ENCODE results near the gene SMAD4. TPM values are rescaled to one million over a fixed set of nuclear protein-coding genes. Genes with fewer than 3 reads are reported as not detected.
A peak's percentile ranks its signal among the peaks of the same experiment; 100 is the strongest.

The SMAD4 gene
- total RNA-seq (2021; fragmentation: NEBNext Ultra II Directional; extraction: Animal tissue kit (Norgen Biotek cat#: 25700)) = 134 and 139 TPM in 2 replicates
- polyA plus RNA-seq (2011; rRNA removed) = 67.9 and 86.5 TPM in 2 replicates
- polyA plus RNA-seq (2011; cell fraction: cytosol; rRNA removed) = 79.3 TPM
- polyA plus RNA-seq (2011; cell fraction: nucleus; rRNA removed) = 60.8 TPM
- polyA plus RNA-seq (2012, experiment 1 of 2) = 58.3 to 84.0 TPM (median 74.5 TPM) in 4 replicates
- 5.9 TPM for polyA plus RNA-seq (2012, experiment 2 of 2)
- 40.2 TPM for polyA plus RNA-seq (2013, experiment 1 of 2)
- polyA plus RNA-seq (2013, experiment 2 of 2) = 39.7 TPM
- polyA minus RNA-seq (2011; rRNA and poly(A)+ RNA removed) = 370 and 522 TPM in 2 replicates
- polyA minus RNA-seq (2011; cell fraction: cytosol; rRNA and poly(A)+ RNA removed) = 94.2 TPM
- polyA minus RNA-seq (2011; cell fraction: nucleus; rRNA and poly(A)+ RNA removed) = 92.4 TPM
- long read RNA-seq, experiment 1, full-length matches to known transcripts = 5 of 59 reads
- long read RNA-seq, experiment 1, partial matches to known transcripts = 37 of 59 reads
- long read RNA-seq, experiment 1, other reads (novel, unspliced or antisense) = 17 of 59 reads
- long read RNA-seq, experiment 2, partial matches to known transcripts = 4 of 15 reads
- long read RNA-seq, experiment 2, other reads (novel, unspliced or antisense) = 11 of 15 reads

DNA sequence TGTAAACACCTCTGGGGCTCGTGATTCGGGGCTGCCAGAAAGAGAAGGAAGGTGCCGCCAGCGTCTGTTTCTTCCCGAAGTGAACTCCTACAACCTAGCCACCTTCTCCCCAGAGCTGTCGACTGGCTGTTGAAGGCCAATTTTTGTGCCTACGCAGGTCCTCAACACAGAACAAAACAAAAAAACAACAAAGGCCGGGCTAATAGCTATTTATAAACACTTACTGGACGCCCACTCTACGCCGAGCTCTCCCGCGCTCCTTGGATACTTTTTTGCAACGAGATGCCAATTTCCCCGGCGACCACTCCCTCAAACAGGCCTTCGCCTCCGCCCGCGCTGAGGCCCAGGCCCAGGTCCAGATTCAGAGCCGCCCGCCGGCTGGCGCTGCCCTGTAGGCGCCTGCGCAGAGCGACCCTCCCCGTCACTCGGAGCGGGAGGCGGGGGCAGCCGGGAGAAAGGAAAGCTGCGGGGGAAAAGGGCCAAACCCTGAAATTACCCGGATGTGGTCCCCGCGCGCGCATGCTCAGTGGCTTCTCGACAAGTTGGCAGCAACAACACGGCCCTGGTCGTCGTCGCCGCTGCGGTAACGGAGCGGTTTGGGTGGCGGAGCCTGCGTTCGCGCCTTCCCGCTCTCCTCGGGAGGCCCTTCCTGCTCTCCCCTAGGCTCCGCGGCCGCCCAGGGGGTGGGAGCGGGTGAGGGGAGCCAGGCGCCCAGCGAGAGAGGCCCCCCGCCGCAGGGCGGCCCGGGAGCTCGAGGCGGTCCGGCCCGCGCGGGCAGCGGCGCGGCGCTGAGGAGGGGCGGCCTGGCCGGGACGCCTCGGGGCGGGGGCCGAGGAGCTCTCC is at the start of gene SMAD4:
Gene SMAD4, plus strand, starts transcription at position 520 of the 843 bp plus-strand sequence. CDS start 16,834 bp downstream, outside the sequence.
- peaks cover 14 to 51% of the 10 kb centered on the region in 2 experiments for H3K79me2 ChIP-seq (ENCODE audit: control insufficient read depth in 1 of 2, insufficient read depth in 2 of 2, low read length in 2 of 2)
- WGBS, 2 experiments (ENCODE audit: extremely low coverage in 1 of 2, insufficient coverage in 1 of 2, insufficient read length in 1 of 2, insufficient replicate concordance in 2 of 2, low coverage in 1 of 2, low lambda C conversion rate in 2 of 2, missing lambda C conversion rate in 1 of 2) = 9% methylated on average over 61 of the region's 79 CpGs; no CpG with 5 or more reads in 1 of the 2 experiments
- TF ChIP-seq TAF1 (IDR thresholded peaks at IDR 0.05; ENCODE audit: low read depth, low read length) (peak; percentile 95), FOSL1 (IDR thresholded peaks at IDR 0.05; ENCODE audit: insufficient read depth, low read depth, low read length) (no peak), POLR2A (IDR thresholded peaks at IDR 0.05; ENCODE audit: control extremely low read depth in 1 of 2, low read depth in 2 of 2, low read length in 2 of 2) (peak; percentile 94 to 97), TEAD4 (IDR thresholded peaks at IDR 0.05; ENCODE audit: low read depth, low read length) (no peak), TCF12 (IDR thresholded peaks at IDR 0.05; ENCODE audit: low read depth, low read length) (no peak), KDM1A (IDR thresholded peaks at IDR 0.05; ENCODE audit: borderline replicate concordance, low read length) (no peak), RBBP5 (IDR thresholded peaks at IDR 0.05; ENCODE audit: borderline replicate concordance, low read depth, low read length) (peak; percentile 60; the same call in 1 of the 2 replicates)
- TF ChIP-seq, protein P1, sequence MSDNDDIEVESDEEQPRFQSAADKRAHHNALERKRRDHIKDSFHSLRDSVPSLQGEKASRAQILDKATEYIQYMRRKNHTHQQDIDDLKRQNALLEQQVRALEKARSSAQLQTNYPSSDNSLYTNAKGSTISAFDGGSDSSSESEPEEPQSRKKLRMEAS (IDR thresholded peaks at IDR 0.05) = peak; percentile 49; the same call in 1 of the 2 replicates

More for the DNA sequence above, at the start of gene SMAD4:
- Histone ChIP-seq H3K56ac (replicated peaks; ENCODE audit: insufficient read length, low read depth, low read length) (peak within 1 kb of the TSS; percentile 85), H3K9me3 (ENCODE audit: insufficient read depth in 2 of 2, low read depth in 1 of 2, low read length in 1 of 2) (no peaks in the 10 kb centered on the region), H2BK20ac (ENCODE audit: low read length) (no peak within 1 kb of the TSS), H4K20me1 (replicated peaks in 1 of 2; ENCODE audit: control insufficient read depth in 1 of 2, insufficient read depth in 2 of 2, low read length in 2 of 2) (peaks cover 5 to 7% of the 10 kb centered on the region in 2 experiments), H2BK15ac (ENCODE audit: low read length) (peak within 1 kb of the TSS; percentile 24; the same call in 1 of the 2 replicates), H2BK5ac (ENCODE audit: low read depth, low read length) (peak within 1 kb of the TSS; percentile 92), H3K23me2 (ENCODE audit: low read depth, low read length) (peaks cover 12% of the 10 kb centered on the region), H3K18ac (ENCODE audit: extremely low read depth, low read length) (peak within 1 kb of the TSS; percentile 91), H2AK5ac (ENCODE audit: low read depth, low read length) (no peak within 1 kb of the TSS), H3K36me3 (ENCODE audit: control insufficient read depth in 2 of 4, insufficient read depth in 4 of 4, low read length in 3 of 4) (peaks cover 0 to 9% (median 1%) of the 10 kb centered on the region in 4 experiments; a peak in 2 of 8 replicates), H4K8ac (ENCODE audit: extremely low read depth, insufficient read depth, low read length) (peak within 1 kb of the TSS; percentile 98), H3K4me2 (ENCODE audit: insufficient read depth in 1 of 2, low read depth in 2 of 2, low read length in 2 of 2) (peak within 1 kb of the TSS; percentile 84 to 98), H3K79me1 (ENCODE audit: low read depth, low read length) (0 out of 2 replicates have a peak, but pooled peaks cover 2% of the 10 kb centered on the region), H3K14ac (ENCODE audit: insufficient read length) (peak within 1 kb of the TSS; percentile 96), H3K4ac (replicated peaks; ENCODE audit: insufficient read length, low read depth, low read length) (no peak within 1 kb of the TSS), H3K9ac (replicated peaks in 1 of 4; ENCODE audit: extremely low read depth in 1 of 4, low read depth in 3 of 4, low read length in 3 of 4) (peak within 1 kb of the TSS; percentile 87 to 97 (median 96)), H3K4me3 (ENCODE audit: extremely low read depth in 1 of 4, insufficient read depth in 2 of 4, low read depth in 3 of 4, low read length in 4 of 4) (peak within 1 kb of the TSS; percentile 51 to 88 (median 77)), H2BK120ac (replicated peaks; ENCODE audit: low read depth, low read length) (peak within 1 kb of the TSS; percentile 62), H2AFZ (ENCODE audit: low read length) (peak within 1 kb of the TSS; percentile 21; the same call in 1 of the 2 replicates), H4K91ac (replicated peaks; ENCODE audit: insufficient read length, low read length) (peak within 1 kb of the TSS; percentile 2), H3K23ac (ENCODE audit: insufficient read length) (no peak within 1 kb of the TSS), H3K4me1 (replicated peaks in 1 of 4; ENCODE audit: control insufficient read depth in 3 of 4, insufficient read depth in 4 of 4, low read length in 3 of 4) (peaks cover 5 to 9% (median 7%) of the 10 kb centered on the region in 4 experiments; a peak in 4 of 7 replicates), H3K27me3 (replicated peaks in 1 of 4; ENCODE audit: control insufficient read depth in 3 of 4, extremely low read depth in 1 of 4, insufficient read depth in 3 of 4, low read length in 3 of 4) (no peaks in the 10 kb centered on the region), H3K27ac (ENCODE audit: low read depth, low read length) (peak within 1 kb of the TSS; percentile 97), H2BK12ac (ENCODE audit: low read depth, low read length) (peak within 1 kb of the TSS; percentile 56; the same call in 1 of the 2 replicates), H4K5ac (ENCODE audit: insufficient read length, low read depth, low read length) (peak within 1 kb of the TSS; percentile 95)
- POLR2A ChIA-PET (ENCODE audit: partially characterized antibody) = interaction anchor here (0.6 to 4.0 kb wide), 16 partner anchors 9 to 151 kb away, joined by 3 to 25 read pairs (median 5); partner anchors contain the start of genes ELAC1 and ME2
- CTCF ChIA-PET (ENCODE audit: partially characterized antibody) = interaction anchor here (0.6 to 2.1 kb wide), 8 partner anchors 9 to 95 kb away, joined by 3 to 12 read pairs (median 3); no protein-coding TSS in a partner anchor
- DNase-seq (ENCODE audit: low read depth in 1 of 2, low spot score in 2 of 2) = peak; percentile 90 to 100
- FAIRE-seq = no peak

Data from H1 (cell line).